ENCODE data around the gene CASP2. TPM values are rescaled to one million over a fixed set of nuclear protein-coding genes. Genes with fewer than 3 reads are reported as not detected.

The CASP2 gene
- total RNA-seq, 1 donor from 2014 or later = 33.8 TPM

GRCh38 chr7:143320620-143321019, 32.5 kb downstream of the CASP2 start:
- no peak for ATAC-seq
- DNase-seq (ENCODE audit: low spot score) = no peak
- intact Hi-C loops (cut with DNase I) = no loop called here

- intact Hi-C loops (cut with DNase I) = no loop called here
- ATAC-seq = no peak
- no peak for DNase-seq (ENCODE audit: low spot score)
These were observed 33.1 kb downstream of the CASP2 start for GRCh38 chr7:143321242-143321641.

GRCh38 chr7:143321734-143322133, 33.6 kb downstream of the CASP2 start:
- intact Hi-C loops (cut with DNase I) = no loop called here
- ATAC-seq (no peak), DNase-seq (ENCODE audit: low spot score) (no peak)

- DNase-seq (ENCODE audit: low spot score) (no peak), ATAC-seq (peak; percentile 38)
- intact Hi-C loops (cut with DNase I) = no loop called here
These were observed 34.8 kb downstream of the CASP2 start for GRCh38 chr7:143322760-143323633.

GRCh38 chr7:143323653-143324052, 35.5 kb downstream of the CASP2 start:
- intact Hi-C loops (cut with DNase I) = no loop called here

GRCh38 chr7:143325240-143325639, 37.1 kb downstream of the CASP2 start:
- intact Hi-C loops (cut with DNase I) = no loop called here
- ATAC-seq (no peak), DNase-seq (ENCODE audit: low spot score) (no peak)

More at GRCh38 chr7:143323653-143324052, 35.5 kb downstream of the CASP2 start:
- no peak for ATAC-seq
- DNase-seq (ENCODE audit: low spot score) = no peak

GRCh38 chr7:143327903-143328302, 39.8 kb downstream of the CASP2 start:
- DNase-seq (ENCODE audit: low spot score) = no peak

GRCh38 chr7:143329471-143330170, 41.5 kb downstream of the CASP2 start:
- DNase-seq (ENCODE audit: low spot score) (no peak), ATAC-seq (no peak)
- intact Hi-C loops (cut with DNase I) = no loop called here

More at GRCh38 chr7:143327903-143328302, 39.8 kb downstream of the CASP2 start:
- ATAC-seq = no peak
- intact Hi-C loops (cut with DNase I) = no loop called here

GRCh38 chr7:143331179-143331801, 43.1 kb downstream of the CASP2 start:
- no peak for DNase-seq (ENCODE audit: low spot score)
- intact Hi-C loops (cut with DNase I) = no loop called here
- peak; percentile 82 for ATAC-seq

- intact Hi-C loops (cut with DNase I) = no loop called here
- no peak for DNase-seq (ENCODE audit: low spot score)
- no peak for ATAC-seq
These were observed 46.1 kb downstream of the CASP2 start for GRCh38 chr7:143334244-143334643.

GRCh38 chr7:143337216-143337615, 49.1 kb downstream of the CASP2 start:
- ATAC-seq = no peak
- intact Hi-C loops (cut with DNase I) = no loop called here
- DNase-seq (ENCODE audit: low spot score) = no peak

- DNase-seq (ENCODE audit: low spot score) (no peak), ATAC-seq (no peak)
These were observed 53.7 kb downstream of the CASP2 start for GRCh38 chr7:143341842-143342241.

GRCh38 chr7:143343596-143343995, 55.4 kb downstream of the CASP2 start:
- DNase-seq (ENCODE audit: low spot score) = no peak
- intact Hi-C loops (cut with DNase I) = no loop called here
- no peak for ATAC-seq

More at GRCh38 chr7:143341842-143342241, 53.7 kb downstream of the CASP2 start:
- intact Hi-C loops (cut with DNase I) = no loop called here

- ATAC-seq (peak; percentile 78), DNase-seq (ENCODE audit: low spot score) (no peak)
- intact Hi-C loops (cut with DNase I) = no loop called here
These were observed 57.3 kb downstream of the CASP2 start for GRCh38 chr7:143345428-143345900.

- no peak for ATAC-seq
- no peak for DNase-seq (ENCODE audit: low spot score)
- intact Hi-C loops (cut with DNase I) = no loop called here
These were observed 57.9 kb downstream of the CASP2 start for GRCh38 chr7:143346018-143346417.

GRCh38 chr7:143347950-143348349, 59.8 kb downstream of the CASP2 start:
- ATAC-seq (no peak), DNase-seq (ENCODE audit: low spot score) (no peak)
- intact Hi-C loops (cut with DNase I) = no loop called here

GRCh38 chr7:143351060-143351459, 62.9 kb downstream of the CASP2 start:
- ATAC-seq = no peak
- intact Hi-C loops (cut with DNase I) = no loop called here
- DNase-seq (ENCODE audit: low spot score) = no peak

- intact Hi-C loops (cut with DNase I) = no loop called here
- ATAC-seq (no peak), DNase-seq (ENCODE audit: low spot score) (no peak)
These were observed 63.4 kb downstream of the CASP2 start for GRCh38 chr7:143351574-143351973.

- intact Hi-C loops (cut with DNase I) = no loop called here
- DNase-seq (ENCODE audit: low spot score) (no peak), ATAC-seq (peak; percentile 46)
These were observed 64.4 kb downstream of the CASP2 start for GRCh38 chr7:143352531-143353002.
